Activated T-helper 1 cell treated with anti-CD3 and anti-CD28 coated beads, Interleukin-12 subunit alpha, Interleukin-12 subunit beta, Interleukin-2, Interleukin-4 antibody, amounts not matched to agents 30 ng/mL and 10 ng/mL and 1 ng/mL, durations not matched to agents 14 hours and 24 hours and 36 hours (primary cell): ENCODE measurements around the gene CCDC69. TPM values are rescaled to one million over a fixed set of nuclear protein-coding genes. Genes with fewer than 3 reads are reported as not detected.

Experiments used
- DNase-seq: peaks from one replicate; pipeline ENCODE4 v3.0.0; 2021; ENCODE audit warnings: low spot score
- H3K27ac Mint-ChIP-seq: one replicate; pipeline ENCODE4 v1.8.0; 2021; ENCODE audit warnings: mild to moderate bottlenecking, mixed read lengths
- H3K27me3 Mint-ChIP-seq: one replicate; pipeline ENCODE4 v1.8.0; 2022; ENCODE audit warnings: mild to moderate bottlenecking, moderate library complexity, mixed read lengths; ENCODE audit not compliant: insufficient read depth
- H3K36me3 Mint-ChIP-seq: one replicate; pipeline ENCODE4 v1.8.0; 2021; ENCODE audit warnings: low read depth, mixed read lengths
- H3K4me1 Mint-ChIP-seq: one replicate; pipeline ENCODE4 v1.8.0; 2021; ENCODE audit warnings: low read depth, mixed read lengths
- H3K4me3 Mint-ChIP-seq: one replicate; pipeline ENCODE4 v1.8.0; 2021; ENCODE audit warnings: mild to moderate bottlenecking, moderate library complexity, mixed read lengths
- H3K9me3 Mint-ChIP-seq: one replicate; pipeline ENCODE4 v1.8.0; 2021; ENCODE audit warnings: mixed read lengths
- intact Hi-C: fragments of 100-400 bp; cut with micrococcal nuclease; formaldehyde crosslinking; loops from one replicate; pipeline ENCODE4 v1.15.1; 2024
- total RNA-seq: library from RNA; stranded (reverse); gene quantifications from 2 replicates; pipeline ENCODE4 v1.2.3, GENCODE V29; 2022

The CCDC69 gene
- total RNA-seq, 1 donor from 2014 or later = 25.4 TPM

DNA sequence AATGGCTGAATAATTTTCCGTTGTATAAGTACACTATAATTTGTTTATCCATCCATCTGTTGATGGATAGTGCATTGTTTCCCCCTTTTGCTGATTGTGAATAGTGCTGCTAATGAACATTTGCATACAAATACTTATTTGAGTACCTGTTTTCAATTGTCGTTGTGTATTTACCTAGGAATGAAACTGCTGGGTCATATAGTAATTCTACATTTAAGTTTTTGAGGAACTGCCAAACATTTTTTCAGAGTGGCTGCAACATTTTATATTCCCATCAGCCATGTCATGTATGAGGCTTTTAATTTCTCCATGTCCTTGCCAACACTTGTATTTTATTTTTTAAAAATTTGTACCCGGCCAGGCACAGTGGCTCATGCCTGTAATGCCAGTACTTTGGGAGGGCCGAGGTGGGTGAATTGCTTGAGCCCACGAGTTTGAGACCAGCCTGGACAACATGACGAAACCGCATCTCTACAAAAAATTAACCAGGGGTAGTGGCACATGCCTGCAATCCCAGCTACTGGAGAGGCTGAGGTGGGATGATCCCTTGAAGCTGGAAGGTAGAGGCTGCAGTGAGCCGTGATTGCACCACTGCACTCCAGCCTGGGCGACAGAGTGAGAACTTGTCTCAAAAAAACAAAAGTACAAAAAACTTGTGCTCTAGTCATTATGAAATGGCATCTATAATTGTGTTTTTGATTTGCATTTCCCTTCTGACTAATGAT is 64.1 kb downstream of the CCDC69 start:
- intact Hi-C loops = no loop called here
- Mint-ChIP-seq H3K27me3 (peaks cover 2% of the 10 kb centered on the region), H3K4me1 (peaks cover 42% of the 10 kb centered on the region), H3K9me3 (no peaks in the 10 kb centered on the region), H3K27ac (no peak overlapping the region), H3K36me3 (peaks cover 7% of the 10 kb centered on the region), H3K4me3 (peak overlapping the region; percentile 50)
- DNase-seq = no peak

DNA sequence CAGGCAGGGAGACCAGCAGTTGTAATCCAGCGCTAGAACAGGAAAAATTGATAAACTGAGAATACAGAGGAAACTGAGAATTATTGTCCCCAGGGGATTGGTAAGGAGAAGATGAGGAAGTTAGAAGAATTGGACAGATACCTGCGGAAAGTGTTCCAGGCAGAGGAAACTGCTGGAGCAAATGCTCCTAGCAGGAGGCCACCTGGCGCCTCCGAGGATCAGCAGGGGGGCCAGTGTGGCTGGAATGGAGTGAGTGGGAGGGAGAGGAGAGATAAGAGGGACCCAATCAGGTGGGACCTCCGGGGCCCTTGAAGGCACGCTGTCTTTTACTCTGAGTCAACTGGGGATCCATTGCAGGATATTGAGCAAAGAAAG is 65.6 kb downstream of the CCDC69 start:
- H3K36me3 Mint-ChIP-seq = peaks cover 12% of the 10 kb centered on the region
- H3K27me3 Mint-ChIP-seq = peaks cover 2% of the 10 kb centered on the region
- no peak for DNase-seq
- H3K4me3 Mint-ChIP-seq = peak overlapping the region; percentile 94
- no peaks in the 10 kb centered on the region for H3K9me3 Mint-ChIP-seq
- intact Hi-C loops = no loop called here
- peak overlapping the region; percentile 36 for H3K27ac Mint-ChIP-seq
- H3K4me1 Mint-ChIP-seq = peaks cover 51% of the 10 kb centered on the region

GRCh38 chr5:151157426-151158286 is 66.2 kb downstream of the CCDC69 start, which contains the start of gene ANXA6:
ANXA6 (minus strand) TSS chr5:151157779; CDS start chr5:151147901, 9,878 bp downstream.
- Mint-ChIP-seq H3K4me3 (peak within 1 kb of the TSS; percentile 94), H3K27ac (peak within 1 kb of the TSS; percentile 92), H3K9me3 (no peaks in the 10 kb centered on the region), H3K4me1 (peaks cover 58% of the 10 kb centered on the region), H3K27me3 (peaks cover 2% of the 10 kb centered on the region), H3K36me3 (peaks cover 14% of the 10 kb centered on the region)
- peak; percentile 66 for DNase-seq
- intact Hi-C loops = loop anchor here (1.0 to 2.0 kb wide), 4 partner anchors 8 to 369 kb away; no protein-coding TSS in a partner anchor

DNA sequence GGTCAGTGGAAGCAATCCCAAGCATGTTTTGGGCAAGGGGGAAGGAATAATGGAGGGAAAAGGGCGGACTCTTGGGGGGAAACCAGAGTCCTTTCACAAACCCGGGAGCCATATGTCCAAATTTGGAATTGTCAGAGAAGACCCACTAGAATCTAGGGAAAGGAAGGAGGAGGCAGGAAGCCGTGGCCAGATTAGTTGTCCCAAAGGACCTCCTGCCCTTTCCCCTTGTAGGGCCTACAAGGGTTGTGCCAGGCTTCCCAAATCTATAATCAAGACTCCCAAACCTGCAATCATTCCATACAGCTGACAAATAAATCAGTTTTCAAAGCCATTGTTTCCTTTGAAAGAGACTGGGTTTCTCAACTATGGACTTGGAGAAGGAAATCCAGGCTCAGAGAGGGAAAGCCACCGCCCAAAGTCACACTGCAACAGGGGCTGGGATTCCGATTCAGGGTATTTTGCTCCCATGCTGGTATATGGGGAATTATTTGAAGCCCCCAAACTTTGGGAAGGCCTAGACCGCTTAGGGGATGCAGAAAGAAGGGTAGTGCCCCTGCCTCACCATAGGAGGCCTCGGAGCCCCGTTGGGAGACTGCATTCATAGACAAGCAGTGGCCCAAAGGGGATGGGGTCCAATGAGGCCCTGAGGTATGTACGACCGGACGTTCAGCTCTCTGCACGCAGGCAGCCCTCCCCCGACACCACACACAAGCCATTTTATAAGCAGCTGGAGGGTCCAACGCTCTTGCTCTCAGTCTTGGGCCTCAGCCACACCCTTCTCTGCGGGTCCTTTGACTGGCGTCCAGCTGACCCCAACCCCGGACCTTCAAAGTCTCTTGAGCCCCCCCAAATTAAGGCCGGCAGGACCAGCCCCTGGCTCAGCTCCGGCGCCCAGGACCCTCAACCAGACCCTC is 67.1 kb downstream of the CCDC69 start:
- Mint-ChIP-seq H3K4me3 (peak overlapping the region; percentile 94), H3K9me3 (no peaks in the 10 kb centered on the region), H3K27ac (peak overlapping the region; percentile 92), H3K27me3 (peaks cover 2% of the 10 kb centered on the region), H3K4me1 (peaks cover 67% of the 10 kb centered on the region), H3K36me3 (peaks cover 20% of the 10 kb centered on the region)
- no peak for DNase-seq
- intact Hi-C loops = loop anchor here (1.0 to 2.0 kb wide), 4 partner anchors 9 to 368 kb away; no protein-coding TSS in a partner anchor

- no peaks in the 10 kb centered on the region for H3K9me3 Mint-ChIP-seq
- intact Hi-C loops = loop anchor here (1.0 to 2.0 kb wide), 3 partner anchors 15 to 367 kb away; no protein-coding TSS in a partner anchor
- H3K27me3 Mint-ChIP-seq = peaks cover 2% of the 10 kb centered on the region
- DNase-seq = no peak
- H3K4me1 Mint-ChIP-seq = peaks cover 73% of the 10 kb centered on the region
- peaks cover 21% of the 10 kb centered on the region for H3K36me3 Mint-ChIP-seq
- H3K4me3 Mint-ChIP-seq = peak overlapping the region; percentile 94
- peak overlapping the region; percentile 92 for H3K27ac Mint-ChIP-seq
Observed at GRCh38 chr5:151155775-151156506, 68.0 kb downstream of the CCDC69 start.

DNA sequence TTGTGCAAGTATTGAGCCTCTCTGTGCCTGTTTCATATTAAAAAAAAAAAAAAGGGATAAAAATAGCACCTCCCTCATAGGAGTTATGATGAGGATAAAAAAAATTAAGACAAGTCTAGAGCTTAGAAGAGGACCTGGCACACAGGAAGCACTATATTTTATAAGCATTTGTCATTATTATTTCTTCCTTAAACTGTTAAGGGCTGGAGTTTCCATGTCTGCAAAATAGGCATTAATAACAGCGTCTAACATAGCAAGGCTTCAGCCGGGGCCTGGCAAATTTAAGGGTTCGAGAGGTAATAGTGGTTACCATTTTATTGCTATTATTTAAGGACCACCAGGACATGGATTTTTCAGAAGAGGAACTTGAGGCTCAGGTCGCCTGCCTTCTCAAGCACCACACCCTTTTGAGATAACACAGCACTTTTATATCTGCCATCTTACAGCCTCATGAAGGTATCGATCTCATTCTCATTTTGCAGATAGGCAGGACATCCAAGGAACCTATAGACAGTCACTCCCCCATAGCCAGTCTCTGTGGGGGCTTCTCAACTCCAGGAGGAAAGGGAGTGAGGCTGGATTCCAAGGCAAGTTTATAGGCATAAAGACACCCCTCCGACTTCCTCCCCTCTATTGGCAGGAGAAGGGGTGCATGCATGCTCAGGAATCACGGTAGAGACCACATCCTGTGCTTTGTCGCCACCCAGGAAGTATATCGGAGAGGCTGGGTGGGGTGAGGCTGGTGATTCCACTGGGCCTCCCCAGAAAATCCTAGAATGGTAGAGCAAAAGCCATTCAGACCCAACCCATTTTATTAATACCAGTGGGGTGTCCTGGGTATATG is 68.7 kb downstream of the CCDC69 start:
- Mint-ChIP-seq H3K9me3 (no peaks in the 10 kb centered on the region), H3K27me3 (no peaks in the 10 kb centered on the region), H3K4me1 (peaks cover 78% of the 10 kb centered on the region), H3K4me3 (peak overlapping the region; percentile 94), H3K36me3 (peaks cover 19% of the 10 kb centered on the region), H3K27ac (peak overlapping the region; percentile 92)
- intact Hi-C loops = loop anchor here (1.0 to 5.0 kb wide), 5 partner anchors 56 to 743 kb away; partner anchors contain the start of genes ATOX1 and CD74
- peak; percentile 62 for DNase-seq

DNA sequence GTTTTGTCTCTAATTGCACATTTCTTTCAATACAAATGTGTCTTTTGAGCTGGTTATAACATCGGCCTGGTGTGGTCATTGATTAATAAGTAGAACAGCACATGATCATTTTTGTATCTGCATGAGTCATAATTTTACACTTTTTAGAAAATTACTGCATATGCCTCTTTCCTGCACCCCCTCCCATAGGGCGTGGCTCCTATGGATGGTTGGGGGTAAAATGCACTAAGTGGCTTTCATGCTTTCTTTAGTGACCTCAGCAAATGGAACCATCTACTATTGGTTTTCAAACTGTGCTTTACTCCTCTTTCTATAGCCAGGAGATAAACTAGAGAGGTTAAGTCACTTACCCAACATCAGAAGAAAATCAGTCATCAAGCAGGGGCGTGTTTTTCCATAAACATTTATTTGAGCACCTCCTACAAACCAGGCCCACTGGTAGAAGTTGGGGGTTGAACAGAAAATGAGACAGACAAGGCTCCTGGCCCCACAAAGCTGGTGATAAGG is 70.1 kb downstream of the CCDC69 start:
- Mint-ChIP-seq H3K4me3 (peak overlapping the region; percentile 74), H3K4me1 (peaks cover 84% of the 10 kb centered on the region), H3K9me3 (no peaks in the 10 kb centered on the region), H3K27ac (peak overlapping the region; percentile 96), H3K36me3 (peaks cover 19% of the 10 kb centered on the region), H3K27me3 (no peaks in the 10 kb centered on the region)
- DNase-seq = no peak
- intact Hi-C loops = loop anchor here (1.0 to 5.0 kb wide), 5 partner anchors 57 to 742 kb away; partner anchors contain the start of genes ATOX1 and CD74

DNA sequence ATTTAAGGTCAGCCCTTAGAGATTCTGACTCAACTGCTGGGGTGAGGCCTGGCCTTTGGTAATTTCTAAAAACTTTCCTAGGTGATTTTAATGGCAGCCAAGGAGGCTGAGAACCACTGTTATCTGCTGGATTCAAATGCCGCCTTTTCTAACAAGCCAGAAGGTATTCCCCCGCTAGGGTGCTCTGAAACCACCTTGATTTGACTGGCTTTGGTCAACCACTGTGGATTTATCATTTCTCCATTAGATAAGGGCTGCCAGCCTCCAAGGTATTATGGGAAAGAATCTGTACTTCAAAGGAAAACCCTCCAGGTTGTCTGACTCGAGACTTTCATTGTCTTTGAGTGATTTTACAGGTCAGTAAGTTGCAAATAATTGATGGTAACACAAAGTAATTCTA is 70.6 kb downstream of the CCDC69 start:
- intact Hi-C loops = loop anchor here (1.0 to 5.0 kb wide), 2 partner anchors 370 to 741 kb away; partner anchors contain the start of gene CD74
- H3K27ac Mint-ChIP-seq = peak overlapping the region; percentile 96
- no peaks in the 10 kb centered on the region for H3K9me3 Mint-ChIP-seq
- no peaks in the 10 kb centered on the region for H3K27me3 Mint-ChIP-seq
- H3K4me1 Mint-ChIP-seq = peaks cover 84% of the 10 kb centered on the region
- peaks cover 24% of the 10 kb centered on the region for H3K36me3 Mint-ChIP-seq
- DNase-seq = no peak
- peak overlapping the region; percentile 74 for H3K4me3 Mint-ChIP-seq

- H3K36me3 Mint-ChIP-seq = peaks cover 38% of the 10 kb centered on the region
- intact Hi-C loops = loop anchor here (1.0 to 5.0 kb wide), 7 partner anchors 53 to 739 kb away; partner anchors contain the start of gene CD74
Observed at GRCh38 chr5:151151793-151152192, 72.1 kb downstream of the CCDC69 start.

DNA sequence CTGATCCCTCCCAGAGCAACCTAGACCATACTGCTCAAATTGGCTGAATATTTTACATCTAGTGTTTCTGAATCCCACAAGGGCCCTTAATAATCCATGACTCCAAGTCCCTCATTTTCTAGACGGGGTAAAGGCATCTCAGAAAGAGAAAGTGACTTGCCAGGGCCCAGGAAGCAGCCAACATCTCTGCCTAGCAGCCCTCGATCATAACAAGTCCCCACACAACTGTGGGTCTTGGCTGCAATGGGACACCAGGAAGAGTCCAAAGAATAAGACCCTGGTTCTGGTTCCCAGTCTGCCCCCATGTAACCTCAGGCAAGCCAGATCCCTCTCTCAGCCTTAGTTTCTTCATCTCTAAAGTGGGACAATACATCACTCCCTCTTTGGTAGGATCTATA is 72.6 kb downstream of the CCDC69 start:
- Mint-ChIP-seq H3K4me3 (peak overlapping the region; percentile 71), H3K36me3 (peaks cover 40% of the 10 kb centered on the region), H3K27me3 (no peaks in the 10 kb centered on the region), H3K4me1 (peaks cover 95% of the 10 kb centered on the region), H3K27ac (peak overlapping the region; percentile 96), H3K9me3 (no peaks in the 10 kb centered on the region)
- no peak for DNase-seq
- intact Hi-C loops = loop anchor here (1.0 to 5.0 kb wide), 7 partner anchors 52 to 739 kb away; partner anchors contain the start of gene CD74

More at GRCh38 chr5:151151793-151152192, 72.1 kb downstream of the CCDC69 start:
- Mint-ChIP-seq H3K9me3 (no peaks in the 10 kb centered on the region), H3K27me3 (no peaks in the 10 kb centered on the region), H3K4me1 (peaks cover 95% of the 10 kb centered on the region), H3K4me3 (peak overlapping the region; percentile 71), H3K27ac (peak overlapping the region; percentile 96)
- DNase-seq = peak; percentile 33
